ENCODE data around the gene CDR2.

GRCh38 chr16:22312897-22313781 lies 61.3 kb downstream of the CDR2 start:
- TF ChIP-seq CTCF (IDR thresholded peaks at IDR 0.05) (no peak), ZFX (IDR thresholded peaks at IDR 0.05; ENCODE audit: borderline replicate concordance) (no peak)
